ENCODE results near the gene AOC1.

Gene AOC1

DNA sequence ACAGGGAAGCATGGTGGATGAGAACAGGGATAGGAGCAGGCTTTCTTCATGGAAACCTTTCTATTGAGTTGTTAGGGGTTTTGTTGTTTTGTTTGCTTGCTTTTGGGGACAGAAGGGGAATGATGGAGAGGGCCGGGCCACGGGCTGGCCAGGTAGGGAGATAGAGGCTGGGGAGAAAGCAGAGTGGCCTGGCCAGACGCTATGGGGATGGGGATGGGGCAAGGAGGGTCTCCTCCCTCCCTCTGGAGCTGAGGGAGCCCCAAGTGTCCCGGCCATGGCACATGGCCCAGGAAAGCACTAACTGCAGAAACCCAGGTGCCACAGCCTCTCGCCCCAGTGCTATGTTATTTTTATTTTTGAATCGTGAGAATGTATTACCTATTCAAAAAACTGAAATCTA, 10.0 kb downstream of the AOC1 start:
- no peaks in the 10 kb centered on the region for H3K27me3 ChIP-seq (ENCODE audit: low read depth, low read length)
- H3K9me3 ChIP-seq (ENCODE audit: control insufficient read depth in 1 of 2, low read length in 2 of 2), result peaks cover 0 to 3% of the 10 kb centered on the region in 2 donors
- no peaks in the 10 kb centered on the region for H3K36me3 ChIP-seq (ENCODE audit: control insufficient read depth in 1 of 2, insufficient read depth in 2 of 2, low read length in 2 of 2)
- H3K4me1 ChIP-seq (ENCODE audit: control insufficient read depth in 1 of 2, insufficient read depth in 2 of 2, low read length in 2 of 2), result no peaks in the 10 kb centered on the region
- H3K27ac ChIP-seq (ENCODE audit: low read length), result no peak overlapping the region
- no peak overlapping the region for H3K4me3 ChIP-seq (ENCODE audit: low read depth in 1 of 2, low read length in 2 of 2)

DNA sequence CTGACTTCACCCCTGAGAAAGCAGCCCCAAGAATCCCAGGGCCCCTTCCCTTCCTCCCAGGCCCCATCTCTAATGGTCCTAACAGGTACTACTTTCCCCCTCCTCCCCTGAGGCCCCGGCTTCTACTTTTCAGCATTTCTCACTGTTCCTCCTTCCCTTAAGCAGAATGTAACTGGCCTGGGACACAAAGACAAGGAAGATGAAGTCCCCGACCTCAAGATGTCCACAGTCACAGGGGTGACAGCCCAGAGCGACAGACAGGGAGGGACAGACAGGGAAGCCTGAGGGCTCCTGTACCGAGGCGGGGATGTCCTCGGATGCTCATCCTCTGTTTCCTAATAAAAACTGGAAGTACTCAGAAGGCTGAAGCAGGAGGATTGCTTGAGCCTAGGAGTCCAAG, 11.6 kb downstream of the AOC1 start:
- no peak overlapping the region for H3K4me3 ChIP-seq (ENCODE audit: low read depth in 1 of 2, low read length in 2 of 2)
- no peak overlapping the region for H3K27ac ChIP-seq (ENCODE audit: low read length)
- peaks cover 0 to 3% of the 10 kb centered on the region in 2 donors for H3K9me3 ChIP-seq (ENCODE audit: control insufficient read depth in 1 of 2, low read length in 2 of 2)
- H3K36me3 ChIP-seq (ENCODE audit: control insufficient read depth in 1 of 2, insufficient read depth in 2 of 2, low read length in 2 of 2), result no peaks in the 10 kb centered on the region
- no peaks in the 10 kb centered on the region for H3K27me3 ChIP-seq (ENCODE audit: low read depth, low read length)
- no peaks in the 10 kb centered on the region for H3K4me1 ChIP-seq (ENCODE audit: control insufficient read depth in 1 of 2, insufficient read depth in 2 of 2, low read length in 2 of 2)

DNA sequence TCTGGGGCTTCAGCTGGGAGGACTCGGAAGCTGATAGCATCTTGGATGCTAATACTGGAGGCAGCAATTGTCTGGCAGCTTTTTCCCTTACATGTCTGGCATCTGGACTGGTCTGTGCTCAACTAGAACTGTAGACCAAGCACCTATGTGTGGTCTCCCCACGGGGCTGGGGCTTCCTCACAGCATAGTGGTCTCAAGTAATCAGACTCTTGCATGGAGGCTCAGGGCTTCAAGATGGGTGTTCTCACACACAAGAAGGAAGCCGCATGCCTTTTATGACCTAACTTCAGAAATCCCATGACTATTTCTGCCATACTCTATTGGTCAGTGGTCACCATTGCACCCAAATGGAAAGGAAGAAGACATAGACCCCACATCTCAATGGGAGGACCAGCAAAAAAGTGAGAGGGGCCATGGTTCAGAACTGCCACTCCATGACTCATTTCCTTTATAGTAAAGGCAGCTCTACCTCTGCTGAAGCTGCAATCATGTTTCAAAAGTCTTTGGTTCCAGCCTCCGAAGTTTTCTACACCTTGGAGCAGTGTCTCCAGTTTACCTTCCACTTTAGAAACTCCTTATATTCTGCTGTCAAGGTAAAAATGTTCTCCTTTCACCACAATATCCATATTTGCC, 14.7 kb downstream of the AOC1 start:
- H3K36me3 ChIP-seq (ENCODE audit: control insufficient read depth in 1 of 2, insufficient read depth in 2 of 2, low read length in 2 of 2), result no peaks in the 10 kb centered on the region
- no peaks in the 10 kb centered on the region for H3K4me1 ChIP-seq (ENCODE audit: control insufficient read depth in 1 of 2, insufficient read depth in 2 of 2, low read length in 2 of 2)
- H3K27me3 ChIP-seq (ENCODE audit: low read depth, low read length), result no peaks in the 10 kb centered on the region
- no peak overlapping the region for H3K4me3 ChIP-seq (ENCODE audit: low read depth in 1 of 2, low read length in 2 of 2)
- no peak overlapping the region for H3K27ac ChIP-seq (ENCODE audit: low read length)
- H3K9me3 ChIP-seq (ENCODE audit: control insufficient read depth in 1 of 2, low read length in 2 of 2), result peaks cover 0 to 3% of the 10 kb centered on the region in 2 donors

DNA sequence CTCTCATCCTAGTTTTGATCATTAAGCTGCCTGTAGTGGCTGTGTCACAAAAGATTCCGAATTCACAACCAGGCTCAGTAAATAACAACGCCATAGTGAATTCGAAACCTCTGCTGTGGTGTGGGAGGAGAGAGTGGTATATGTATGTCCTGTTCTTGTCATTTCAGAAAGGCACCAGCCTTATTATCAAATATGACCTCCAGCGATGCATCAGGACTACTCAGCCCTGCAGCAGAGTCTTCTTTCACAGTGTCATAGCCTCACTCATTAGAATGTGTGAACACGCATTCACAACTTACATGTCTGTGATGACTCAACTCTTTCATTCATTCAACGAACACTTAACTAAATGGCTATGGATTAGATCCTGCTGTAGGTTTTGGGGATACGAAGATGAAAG, 15.3 kb downstream of the AOC1 start:
- H3K36me3 ChIP-seq (ENCODE audit: control insufficient read depth in 1 of 2, insufficient read depth in 2 of 2, low read length in 2 of 2), result no peaks in the 10 kb centered on the region
- H3K4me3 ChIP-seq (ENCODE audit: low read depth in 1 of 2, low read length in 2 of 2), result no peak overlapping the region
- no peak overlapping the region for H3K27ac ChIP-seq (ENCODE audit: low read length)
- no peaks in the 10 kb centered on the region for H3K4me1 ChIP-seq (ENCODE audit: control insufficient read depth in 1 of 2, insufficient read depth in 2 of 2, low read length in 2 of 2)
- no peaks in the 10 kb centered on the region for H3K27me3 ChIP-seq (ENCODE audit: low read depth, low read length)
- H3K9me3 ChIP-seq (ENCODE audit: control insufficient read depth in 1 of 2, low read length in 2 of 2), result peaks cover 0 to 3% of the 10 kb centered on the region in 2 donors

DNA sequence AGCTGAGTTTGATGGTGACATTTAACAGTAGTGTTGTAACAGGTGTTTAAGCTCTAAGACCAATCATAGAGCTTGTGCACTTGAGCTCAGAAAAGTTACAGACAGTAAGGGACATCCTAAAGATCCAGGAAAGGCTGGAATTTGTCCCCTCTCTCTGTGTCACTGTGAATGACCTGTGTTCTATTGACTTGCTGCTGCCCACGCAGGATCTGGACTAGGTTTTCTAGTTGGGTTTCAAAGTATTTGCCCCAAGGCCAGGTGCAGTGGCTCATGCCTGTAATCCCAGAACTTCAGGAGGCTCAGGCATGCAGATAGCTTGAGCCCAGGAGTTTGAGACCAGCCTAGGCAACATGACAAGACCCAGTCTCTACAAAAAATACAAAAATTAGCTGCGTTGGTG, 17.1 kb downstream of the AOC1 start:
- Histone ChIP-seq H3K4me1 (ENCODE audit: control insufficient read depth in 1 of 2, insufficient read depth in 2 of 2, low read length in 2 of 2) (no peaks in the 10 kb centered on the region), H3K27ac (ENCODE audit: low read length) (no peak overlapping the region), H3K27me3 (ENCODE audit: low read depth, low read length) (no peaks in the 10 kb centered on the region), H3K4me3 (ENCODE audit: low read depth in 1 of 2, low read length in 2 of 2) (no peak overlapping the region), H3K36me3 (ENCODE audit: control insufficient read depth in 1 of 2, insufficient read depth in 2 of 2, low read length in 2 of 2) (no peaks in the 10 kb centered on the region), H3K9me3 (ENCODE audit: control insufficient read depth in 1 of 2, low read length in 2 of 2) (peaks cover 0 to 3% of the 10 kb centered on the region in 2 donors)

DNA sequence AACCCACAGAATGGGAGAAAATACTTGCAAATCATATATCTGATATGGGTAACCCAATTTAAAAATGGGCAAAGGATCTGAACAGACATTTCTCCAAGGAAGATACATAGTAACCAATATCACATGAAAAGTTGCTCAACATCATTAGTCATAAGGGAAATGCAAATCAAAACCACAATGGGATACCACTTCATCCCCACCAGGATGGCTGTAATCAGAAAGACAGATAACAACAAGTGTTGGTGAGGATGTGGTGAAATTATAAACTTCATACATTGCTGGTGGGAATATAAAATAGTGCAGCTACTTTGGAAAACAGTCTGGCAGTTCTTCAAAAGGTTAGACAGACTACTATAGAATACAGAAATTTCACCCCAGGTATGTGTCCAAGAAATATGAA, 19.3 kb downstream of the AOC1 start:
- Histone ChIP-seq H3K27me3 (ENCODE audit: low read depth, low read length) (no peaks in the 10 kb centered on the region), H3K4me3 (ENCODE audit: low read depth in 1 of 2, low read length in 2 of 2) (no peak overlapping the region), H3K27ac (ENCODE audit: low read length) (no peak overlapping the region), H3K9me3 (ENCODE audit: control insufficient read depth in 1 of 2, low read length in 2 of 2) (peaks cover 0 to 3% of the 10 kb centered on the region in 2 donors), H3K36me3 (ENCODE audit: control insufficient read depth in 1 of 2, insufficient read depth in 2 of 2, low read length in 2 of 2) (no peaks in the 10 kb centered on the region), H3K4me1 (ENCODE audit: control insufficient read depth in 1 of 2, insufficient read depth in 2 of 2, low read length in 2 of 2) (no peaks in the 10 kb centered on the region)

DNA sequence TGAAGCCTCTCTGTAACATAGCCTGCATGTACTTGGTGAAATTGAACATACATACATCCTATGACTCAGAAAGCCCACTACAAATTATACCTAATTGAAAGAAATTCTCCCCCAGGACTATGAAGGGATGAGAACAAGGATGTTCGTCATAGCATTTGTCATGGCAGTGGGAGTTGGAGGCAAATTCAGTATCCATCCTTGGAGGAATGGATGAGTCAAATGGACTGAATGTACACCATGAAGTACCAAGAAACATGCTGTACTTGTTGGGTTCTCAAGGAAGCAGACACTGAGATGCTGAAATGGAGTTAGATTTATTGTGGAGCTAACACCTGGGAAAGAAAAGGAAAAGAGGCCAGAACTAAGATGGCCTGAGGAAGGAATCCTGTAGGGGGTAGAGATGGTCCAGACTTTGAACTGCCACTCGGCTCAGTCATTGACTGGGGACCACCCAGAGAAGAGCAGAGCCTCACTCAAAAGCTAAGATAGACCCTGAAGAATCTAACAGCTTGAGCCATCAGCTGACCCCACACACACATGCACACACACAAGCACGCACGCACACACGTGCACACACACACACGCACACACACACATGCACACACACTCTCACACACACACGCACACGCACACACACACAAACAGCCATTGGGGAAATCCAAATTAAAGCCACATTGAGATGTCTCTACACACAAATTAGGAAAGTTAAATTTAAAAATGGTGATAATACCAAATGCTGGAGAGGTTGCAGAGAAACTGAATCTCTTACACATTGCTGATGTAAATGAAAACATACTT, 22.3 kb downstream of the AOC1 start:
- Histone ChIP-seq H3K4me3 (ENCODE audit: low read depth in 1 of 2, low read length in 2 of 2) (no peak overlapping the region), H3K27ac (ENCODE audit: low read length) (no peak overlapping the region), H3K36me3 (ENCODE audit: control insufficient read depth in 1 of 2, insufficient read depth in 2 of 2, low read length in 2 of 2) (no peaks in the 10 kb centered on the region), H3K27me3 (ENCODE audit: low read depth, low read length) (no peaks in the 10 kb centered on the region), H3K9me3 (ENCODE audit: control insufficient read depth in 1 of 2, low read length in 2 of 2) (no peaks in the 10 kb centered on the region), H3K4me1 (ENCODE audit: control insufficient read depth in 1 of 2, insufficient read depth in 2 of 2, low read length in 2 of 2) (no peaks in the 10 kb centered on the region)

DNA sequence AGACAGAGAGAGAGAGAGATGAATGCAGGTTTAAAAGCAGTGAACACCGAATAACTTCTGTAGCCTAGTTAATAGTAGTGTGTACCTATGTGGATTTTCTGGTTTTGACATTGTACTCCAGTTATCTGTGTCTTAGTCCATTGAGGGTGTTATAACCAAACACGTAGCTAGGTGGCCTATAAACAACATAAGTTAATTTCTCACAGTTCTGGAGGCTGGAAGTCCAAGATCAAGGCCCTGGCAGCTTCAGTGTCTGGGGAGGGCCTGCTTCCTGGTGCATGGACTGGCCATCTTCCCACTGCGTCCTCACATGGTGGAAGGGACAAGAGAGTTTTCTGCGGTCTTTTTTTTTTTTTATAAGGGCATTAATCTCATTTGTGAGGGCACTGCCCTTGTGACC, 23.5 kb downstream of the AOC1 start:
- Histone ChIP-seq H3K4me3 (ENCODE audit: low read depth in 1 of 2, low read length in 2 of 2) (no peak overlapping the region), H3K36me3 (ENCODE audit: control insufficient read depth in 1 of 2, insufficient read depth in 2 of 2, low read length in 2 of 2) (no peaks in the 10 kb centered on the region), H3K9me3 (ENCODE audit: control insufficient read depth in 1 of 2, low read length in 2 of 2) (peaks cover 1 to 4% of the 10 kb centered on the region in 2 donors), H3K27me3 (ENCODE audit: low read depth, low read length) (no peaks in the 10 kb centered on the region), H3K4me1 (ENCODE audit: control insufficient read depth in 1 of 2, insufficient read depth in 2 of 2, low read length in 2 of 2) (no peaks in the 10 kb centered on the region), H3K27ac (ENCODE audit: low read length) (no peak overlapping the region)

DNA sequence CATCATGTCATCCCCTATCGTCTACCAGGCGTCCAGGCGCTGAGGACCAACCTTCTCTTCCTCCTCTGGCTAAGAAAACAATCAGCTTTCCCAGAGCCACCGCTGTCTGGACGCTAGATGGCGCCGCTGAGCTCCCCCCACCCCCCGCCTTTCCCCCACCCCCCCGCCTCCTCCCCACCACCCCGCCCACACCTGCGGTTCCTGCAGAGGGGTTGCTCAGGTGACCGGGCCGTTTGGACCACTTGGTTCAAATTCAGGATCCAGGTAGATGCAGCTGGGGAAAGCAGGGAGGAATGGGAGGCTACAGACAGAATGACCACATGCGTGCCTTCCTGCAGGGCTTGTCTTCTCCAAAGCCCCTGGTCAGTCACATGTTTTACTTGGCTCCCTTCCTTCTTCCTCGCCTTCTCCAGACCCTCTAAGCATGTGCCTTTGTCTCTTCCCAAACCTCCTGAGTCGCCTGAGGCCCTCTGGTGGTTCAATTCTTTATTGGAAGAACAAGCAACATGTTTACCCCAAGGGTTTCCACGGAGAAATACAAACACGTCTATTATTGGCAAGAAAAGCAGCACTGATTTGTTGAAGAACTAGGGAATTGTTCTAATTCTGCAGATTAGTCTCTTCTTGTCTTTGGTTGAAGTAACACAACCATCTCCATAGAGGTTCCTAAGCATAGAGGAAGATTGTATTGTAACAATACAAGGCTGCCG, 24.7 kb downstream of the AOC1 start:
- Histone ChIP-seq H3K36me3 (ENCODE audit: control insufficient read depth in 1 of 2, insufficient read depth in 2 of 2, low read length in 2 of 2) (no peaks in the 10 kb centered on the region), H3K27ac (ENCODE audit: low read length) (no peak overlapping the region), H3K9me3 (ENCODE audit: control insufficient read depth in 1 of 2, low read length in 2 of 2) (peaks cover 5 to 7% of the 10 kb centered on the region in 2 donors), H3K27me3 (ENCODE audit: low read depth, low read length) (no peaks in the 10 kb centered on the region), H3K4me3 (ENCODE audit: low read depth in 1 of 2, low read length in 2 of 2) (no peak overlapping the region), H3K4me1 (ENCODE audit: control insufficient read depth in 1 of 2, insufficient read depth in 2 of 2, low read length in 2 of 2) (no peaks in the 10 kb centered on the region)

DNA sequence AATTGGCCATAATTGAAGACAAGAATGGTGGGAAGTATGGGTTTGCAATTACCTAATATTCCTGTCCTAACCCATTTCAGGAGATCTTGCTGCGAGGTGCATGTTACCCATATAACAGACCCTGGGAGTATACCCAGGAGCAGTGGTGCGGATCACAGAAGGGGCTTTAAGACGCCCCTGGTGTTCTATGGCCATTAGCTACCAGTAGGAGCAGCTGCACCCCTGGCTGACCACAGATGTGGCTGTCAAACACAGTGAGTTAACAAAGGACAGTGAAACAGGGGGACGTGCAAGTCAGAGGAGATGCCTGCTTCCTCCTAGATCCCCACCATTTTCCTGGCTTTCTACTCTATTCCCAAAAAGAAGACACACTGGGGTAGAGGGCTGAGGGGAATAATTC, 25.2 kb downstream of the AOC1 start:
- Histone ChIP-seq H3K27me3 (ENCODE audit: low read depth, low read length) (no peaks in the 10 kb centered on the region), H3K4me3 (ENCODE audit: low read depth in 1 of 2, low read length in 2 of 2) (no peak overlapping the region), H3K27ac (ENCODE audit: low read length) (no peak overlapping the region), H3K9me3 (ENCODE audit: control insufficient read depth in 1 of 2, low read length in 2 of 2) (peaks cover 5 to 7% of the 10 kb centered on the region in 2 donors), H3K36me3 (ENCODE audit: control insufficient read depth in 1 of 2, insufficient read depth in 2 of 2, low read length in 2 of 2) (no peaks in the 10 kb centered on the region), H3K4me1 (ENCODE audit: control insufficient read depth in 1 of 2, insufficient read depth in 2 of 2, low read length in 2 of 2) (no peaks in the 10 kb centered on the region)

DNA sequence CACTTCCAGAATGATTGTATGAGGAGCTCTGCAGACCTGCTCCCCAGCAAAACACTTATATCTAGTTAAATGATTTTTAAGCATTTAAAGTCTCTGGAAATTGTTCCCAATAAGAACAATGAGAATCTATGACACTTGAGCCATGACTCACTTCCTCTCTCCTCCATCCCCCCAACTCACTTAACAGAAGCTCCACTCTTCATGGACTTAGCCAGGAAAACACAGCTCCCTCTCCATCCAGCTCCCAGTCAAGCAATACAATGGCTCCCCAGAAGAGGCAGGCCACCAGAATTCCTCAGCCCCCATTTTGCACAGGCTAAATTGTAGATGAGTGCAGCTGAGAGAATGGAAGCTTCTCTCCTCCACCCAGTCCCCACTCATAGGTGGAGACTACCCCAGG, 27.0 kb downstream of the AOC1 start:
- H3K4me3 ChIP-seq (ENCODE audit: low read depth in 1 of 2, low read length in 2 of 2), result no peak overlapping the region
- no peaks in the 10 kb centered on the region for H3K27me3 ChIP-seq (ENCODE audit: low read depth, low read length)
- H3K4me1 ChIP-seq (ENCODE audit: control insufficient read depth in 1 of 2, insufficient read depth in 2 of 2, low read length in 2 of 2), result no peaks in the 10 kb centered on the region
- no peak overlapping the region for H3K27ac ChIP-seq (ENCODE audit: low read length)
- H3K36me3 ChIP-seq (ENCODE audit: control insufficient read depth in 1 of 2, insufficient read depth in 2 of 2, low read length in 2 of 2), result no peaks in the 10 kb centered on the region
- peaks cover 5 to 7% of the 10 kb centered on the region in 2 donors for H3K9me3 ChIP-seq (ENCODE audit: control insufficient read depth in 1 of 2, low read length in 2 of 2)
